ENCODE data around the gene TDRD1. TPM values are rescaled to one million over a fixed set of nuclear protein-coding genes. Genes with fewer than 3 reads are reported as not detected.

The TDRD1 gene
- total and polyA plus RNA-seq, 2 donors (not counting 3 experiments of a cell fraction or from before 2014, with no cell fraction given): not detected

DNA sequence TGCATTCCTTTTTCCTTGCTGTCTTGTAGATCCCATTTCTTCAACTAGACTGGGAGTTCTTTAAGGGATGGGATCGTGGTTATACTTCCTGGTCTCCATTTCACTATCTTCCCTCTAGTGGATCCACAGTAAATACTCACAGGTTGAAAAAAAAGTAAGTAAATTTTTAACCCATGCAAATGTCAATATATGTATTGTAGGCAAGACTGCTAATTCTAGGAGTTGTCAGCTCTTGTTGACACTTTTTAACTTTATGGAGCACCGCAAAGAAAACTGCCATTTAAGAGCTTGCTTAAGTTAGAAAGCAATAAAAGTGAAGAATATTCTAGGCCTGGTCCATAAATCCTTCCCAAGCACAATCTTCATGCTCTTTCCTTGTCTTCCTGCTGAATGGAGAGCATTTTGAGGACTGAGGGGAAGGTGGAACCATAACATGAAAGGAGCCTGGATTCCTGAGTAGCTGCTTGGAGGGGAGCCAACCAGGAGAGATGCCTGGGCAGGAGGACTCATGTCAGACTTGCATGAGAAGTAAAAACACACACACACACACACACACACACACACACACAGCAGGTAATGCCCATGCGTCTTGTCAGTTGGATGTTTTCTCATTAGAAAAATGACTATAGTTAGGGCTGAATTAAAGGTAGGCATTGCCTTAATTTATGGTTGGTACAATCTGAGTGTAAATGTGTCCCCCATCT is 92.1 kb downstream of the TDRD1 start:
- ChIA-PET CTCF (interaction anchor here (1.0 to 3.3 kb wide), 2 partner anchors 9 to 33 kb away, joined by 3 to 14 read pairs; no protein-coding TSS in a partner anchor), POLR2A (no interaction called here)
- no TSS peak for BruUV-seq (replicated peaks)
- Histone ChIP-seq H3K9me1 (replicated peaks; ENCODE audit: control insufficient read depth, extremely low read depth, insufficient read depth, low read length) (no peaks in the 10 kb centered on the region), H3K9ac (replicated peaks; ENCODE audit: extremely low read depth, insufficient read depth, low read length) (no peak overlapping the region), H3K4me2 (ENCODE audit: insufficient read depth, low read length) (no peak overlapping the region), H3K27me3 (ENCODE audit: control insufficient read depth in 2 of 2, insufficient read depth in 2 of 2, low read length in 2 of 2) (no peaks in the 10 kb centered on the region), H3K4me3 (replicated peaks in 1 of 3; ENCODE audit: insufficient read depth in 1 of 3, low read depth in 1 of 3, low read length in 3 of 3) (no peak overlapping the region), H3K36me3 (ENCODE audit: control insufficient read depth in 2 of 2, extremely low read depth in 1 of 2, insufficient read depth in 2 of 2, low read length in 2 of 2) (no peaks in the 10 kb centered on the region), H3K27ac (ENCODE audit: insufficient read depth, low read depth, low read length) (no peak overlapping the region), H4K20me1 (replicated peaks; ENCODE audit: control insufficient read depth, extremely low read depth, insufficient read depth, low read length) (no peaks in the 10 kb centered on the region), H3K9me3 (replicated peaks; ENCODE audit: control insufficient read depth, insufficient read depth, low read length) (no peaks in the 10 kb centered on the region), H2AFZ (ENCODE audit: low read depth, low read length) (no peak overlapping the region), H3K4me1 (ENCODE audit: control insufficient read depth, extremely low read depth, insufficient read depth, low read length) (peaks cover 7% of the 10 kb centered on the region), H3K79me2 (ENCODE audit: control insufficient read depth, insufficient read depth, low read length) (no peaks in the 10 kb centered on the region)
- DNase-seq (ENCODE audit: low read depth, low spot score) (peak; percentile 13), FAIRE-seq (no peak)
- intact Hi-C loops (cut with micrococcal nuclease): no loop called here
- dilution Hi-C loops (cut with MboI; ENCODE audit: extremely low pct_ligation_motif_present, low sequenced_read_pairs): no loop called here
- TF ChIP-seq, protein P1, sequence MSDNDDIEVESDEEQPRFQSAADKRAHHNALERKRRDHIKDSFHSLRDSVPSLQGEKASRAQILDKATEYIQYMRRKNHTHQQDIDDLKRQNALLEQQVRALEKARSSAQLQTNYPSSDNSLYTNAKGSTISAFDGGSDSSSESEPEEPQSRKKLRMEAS (IDR thresholded peaks at IDR 0.05; ENCODE audit: insufficient read depth, insufficient read length): no peak
- TF ChIP-seq, protein P2, sequence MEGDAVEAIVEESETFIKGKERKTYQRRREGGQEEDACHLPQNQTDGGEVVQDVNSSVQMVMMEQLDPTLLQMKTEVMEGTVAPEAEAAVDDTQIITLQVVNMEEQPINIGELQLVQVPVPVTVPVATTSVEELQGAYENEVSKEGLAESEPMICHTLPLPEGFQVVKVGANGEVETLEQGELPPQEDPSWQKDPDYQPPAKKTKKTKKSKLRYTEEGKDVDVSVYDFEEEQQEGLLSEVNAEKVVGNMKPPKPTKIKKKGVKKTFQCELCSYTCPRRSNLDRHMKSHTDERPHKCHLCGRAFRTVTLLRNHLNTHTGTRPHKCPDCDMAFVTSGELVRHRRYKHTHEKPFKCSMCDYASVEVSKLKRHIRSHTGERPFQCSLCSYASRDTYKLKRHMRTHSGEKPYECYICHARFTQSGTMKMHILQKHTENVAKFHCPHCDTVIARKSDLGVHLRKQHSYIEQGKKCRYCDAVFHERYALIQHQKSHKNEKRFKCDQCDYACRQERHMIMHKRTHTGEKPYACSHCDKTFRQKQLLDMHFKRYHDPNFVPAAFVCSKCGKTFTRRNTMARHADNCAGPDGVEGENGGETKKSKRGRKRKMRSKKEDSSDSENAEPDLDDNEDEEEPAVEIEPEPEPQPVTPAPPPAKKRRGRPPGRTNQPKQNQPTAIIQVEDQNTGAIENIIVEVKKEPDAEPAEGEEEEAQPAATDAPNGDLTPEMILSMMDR (IDR thresholded peaks at IDR 0.05; ENCODE audit: extremely low read depth in 1 of 2, insufficient read depth in 1 of 2, low read depth in 1 of 2, low read length in 2 of 2): no peak
- TF ChIP-seq FOS (IDR thresholded peaks at IDR 0.05; ENCODE audit: borderline replicate concordance, insufficient read depth, low read length) (no peak), JUN (IDR thresholded peaks at IDR 0.05; ENCODE audit: borderline replicate concordance, insufficient read depth, insufficient read length, low read depth) (no peak), POLR2A (IDR thresholded peaks at IDR 0.05; ENCODE audit: low read depth, low read length) (no peak), POLR2AphosphoS5 (IDR thresholded peaks at IDR 0.05; ENCODE audit: insufficient read depth, low read depth, low read length) (no peak), GATA2 (IDR thresholded peaks at IDR 0.05; ENCODE audit: insufficient read depth, insufficient read length, low read depth, low read length) (no peak), EZH2 (IDR thresholded peaks at IDR 0.05; ENCODE audit: borderline replicate concordance, low read depth, low read length, severe bottlenecking) (no peak), MYC (IDR thresholded peaks at IDR 0.05; ENCODE audit: low read depth, low read length) (no peak)
